CD4-positive, alpha-beta T cell (primary cell): ENCODE measurements around the gene URGCP. TPM values are rescaled to one million over a fixed set of nuclear protein-coding genes. Genes with fewer than 3 reads are reported as not detected.

ENCODE experiments used
- ATAC-seq: fragments of 200-7000 bp; cut with Tn5 transposase; one replicate; pipeline ENCODE4 v1.10.0; 2022; ENCODE audit warnings: mild to moderate bottlenecking; ENCODE audit not compliant: poor library complexity
- CTCF ChIA-PET: fragments of 350-600 bp; sonication (Branson Sonifier 250); formaldehyde crosslinking; loops from one replicate; lab custom pipeline; 2021; ENCODE audit warnings: antibody characterized with exemption, inconsistent platforms; lab: Charles Lee
- POLR2A ChIA-PET: fragments of 350-600 bp; sonication (Branson Sonifier 250); formaldehyde crosslinking; loops from one replicate; lab custom pipeline; 2021; ENCODE audit warnings: antibody characterized with exemption, inconsistent platforms; lab: Charles Lee
- DNase-seq, 14 experiments: peaks; one replicate each; pipeline ENCODE4 v3.0.0-alpha.2; 2013 to 2020; ENCODE audit warnings: mixed read lengths in 2 of 14
- H3K27ac ChIP-seq, 2 donors: one replicate each; pipeline versions ENCODE4 v1.5.1 to v1.7.0; 2013; ENCODE audit warnings: low read length in 2 of 2, low read depth in 1 of 2, mild to moderate bottlenecking in 1 of 2
- H3K27me3 ChIP-seq, 2 experiments: 1 replicate in 1 of 2; 2 replicates in 1 of 2; pipeline versions ENCODE4 v1.6.1 to v1.7.0; 2013; ENCODE audit warnings: low read length in 2 of 2, control low read depth in 1 of 2, mild to moderate bottlenecking in 1 of 2, moderate library complexity in 1 of 2; ENCODE audit not compliant: insufficient read depth in 2 of 2, control insufficient read depth in 1 of 2
- H3K36me3 ChIP-seq: one replicate; pipeline ENCODE4 v1.6.1; 2013; ENCODE audit warnings: low read length, control low read depth; ENCODE audit not compliant: insufficient read depth
- H3K4me1 ChIP-seq: one replicate; pipeline ENCODE4 v1.6.1; 2013; ENCODE audit warnings: low read length, control low read depth; ENCODE audit not compliant: insufficient read depth
- H3K4me3 ChIP-seq: one replicate; pipeline ENCODE4 v1.5.1; 2013; ENCODE audit warnings: mild to moderate bottlenecking, low read length, moderate library complexity
- H3K9me3 ChIP-seq, 2 experiments: 1 replicate in 1 of 2; 2 replicates in 1 of 2; pipeline versions ENCODE4 v1.6.1 to v1.7.0; 2013; ENCODE audit warnings: low read length in 2 of 2, mild to moderate bottlenecking in 2 of 2, control low read depth in 1 of 2, moderate library complexity in 1 of 2; ENCODE audit not compliant: control insufficient read depth in 1 of 2, insufficient read depth in 1 of 2
- H3K27ac Mint-ChIP-seq: one replicate; pipeline ENCODE4 v1.8.0; 2020; ENCODE audit warnings: mixed read lengths
- H3K27me3 Mint-ChIP-seq: one replicate; pipeline ENCODE4 v1.8.0; 2021; ENCODE audit warnings: mixed read lengths
- H3K36me3 Mint-ChIP-seq: one replicate; pipeline ENCODE4 v1.8.0; 2021; ENCODE audit warnings: low read depth, mixed read lengths
- H3K4me1 Mint-ChIP-seq: one replicate; pipeline ENCODE4 v1.8.0; 2021; ENCODE audit warnings: low read depth, mixed read lengths
- H3K4me3 Mint-ChIP-seq: one replicate; pipeline ENCODE4 v1.8.0; 2020; ENCODE audit warnings: mild to moderate bottlenecking, mixed read lengths
- H3K9me3 Mint-ChIP-seq: one replicate; pipeline ENCODE4 v1.8.0; 2020; ENCODE audit warnings: mixed read lengths
- CTCF ChIP-seq: fragments of 200-600 bp; IDR thresholded peaks from one replicate; pipeline ENCODE4 v1.8.0; 2022; ENCODE audit warnings: antibody characterized with exemption, mild to moderate bottlenecking
- intact Hi-C, 2 experiments: fragments of 100-400 bp; cut with DNase I in 1 of 2; cut with micrococcal nuclease in 1 of 2; formaldehyde crosslinking; loops; one replicate each; pipeline versions ENCODE4 v1.15.1 to v1.9.0; 2023 to 2025; cut with DNase I, micrococcal nuclease
- total RNA-seq, 174 experiments: library from RNA in 2 of 174; stranded (reverse) in 2 of 174; gene quantifications; one replicate each; pipeline ENCODE4 v1.2.3 and lab custom pipeline; 2021 to 2026

URGCP gene
- total RNA-seq, 2 experiments from 2014 or later, result 21.8 to 22.5 TPM

- Histone ChIP-seq H3K4me1 (no peaks in the 10 kb centered on the region), H3K27me3 (no peaks in the 10 kb centered on the region), H3K4me3 (no peak overlapping the region), H3K9me3 (no peaks in the 10 kb centered on the region), H3K36me3 (no peaks in the 10 kb centered on the region), H3K27ac (no peak overlapping the region)
- intact Hi-C loops, result no loop called here
- H3K36me3 Mint-ChIP-seq, result no peaks in the 10 kb centered on the region
- TF ChIP-seq CTCF, result no peak
- CTCF ChIA-PET, result no interaction called here
- no peaks in the 10 kb centered on the region for H3K27me3 Mint-ChIP-seq
- H3K4me1 Mint-ChIP-seq, result no peaks in the 10 kb centered on the region
- POLR2A ChIA-PET, result no interaction called here
- no peak overlapping the region for H3K27ac Mint-ChIP-seq
- no peak overlapping the region for H3K4me3 Mint-ChIP-seq
- no peak for ATAC-seq
- H3K9me3 Mint-ChIP-seq, result no peaks in the 10 kb centered on the region
- no peak for DNase-seq
Observed at GRCh38 chr7:43855176-43855575, 51.2 kb downstream of the URGCP start.

- no peaks in the 10 kb centered on the region for H3K4me1 Mint-ChIP-seq
- DNase-seq, result no peak
- no peaks in the 10 kb centered on the region for H3K4me1 ChIP-seq
- no peaks in the 10 kb centered on the region for H3K9me3 ChIP-seq
- H3K27ac Mint-ChIP-seq, result no peak overlapping the region
- no peaks in the 10 kb centered on the region for H3K27me3 Mint-ChIP-seq
- no peak for TF ChIP-seq CTCF
- CTCF ChIA-PET, result no interaction called here
- no peak overlapping the region for H3K27ac ChIP-seq
- no peak overlapping the region for H3K4me3 Mint-ChIP-seq
- no peaks in the 10 kb centered on the region for H3K36me3 ChIP-seq
- H3K9me3 Mint-ChIP-seq, result no peaks in the 10 kb centered on the region
- no peak for ATAC-seq
- intact Hi-C loops, result no loop called here
- H3K36me3 Mint-ChIP-seq, result no peaks in the 10 kb centered on the region
- POLR2A ChIA-PET, result no interaction called here
- no peaks in the 10 kb centered on the region for H3K27me3 ChIP-seq
- no peak overlapping the region for H3K4me3 ChIP-seq
Observed at GRCh38 chr7:43851805-43852204, 54.6 kb downstream of the URGCP start.

GRCh38 chr7:43850348-43851116, 55.9 kb downstream of the URGCP start:
- intact Hi-C loops, result no loop called here
- no peaks in the 10 kb centered on the region for H3K4me1 ChIP-seq
- H3K36me3 ChIP-seq, result no peaks in the 10 kb centered on the region
- no peaks in the 10 kb centered on the region for H3K36me3 Mint-ChIP-seq
- POLR2A ChIA-PET, result no interaction called here
- no peaks in the 10 kb centered on the region for H3K9me3 ChIP-seq
- CTCF ChIA-PET, result no interaction called here
- ATAC-seq (no peak), DNase-seq (no peak)
- H3K4me3 Mint-ChIP-seq, result no peak overlapping the region
- no peaks in the 10 kb centered on the region for H3K4me1 Mint-ChIP-seq
- H3K4me3 ChIP-seq, result no peak overlapping the region
- no peak overlapping the region for H3K27ac Mint-ChIP-seq
- no peak for TF ChIP-seq CTCF
- no peaks in the 10 kb centered on the region for H3K27me3 ChIP-seq
- no peaks in the 10 kb centered on the region for H3K9me3 Mint-ChIP-seq
- no peak overlapping the region for H3K27ac ChIP-seq
- H3K27me3 Mint-ChIP-seq, result no peaks in the 10 kb centered on the region
